Hematopoietic multipotent progenitor cell treated with erythropoietin and hydrocortisone succinate and interleukin-3 and kit ligand, for 17 days (in vitro differentiated cells): Measurements from ENCODE around the gene AKAP8L.
A peak's percentile ranks its signal among the peaks of the same experiment; 100 is the strongest.
"Not testable (repeated sequence)": the region's sequence is repeated elsewhere in the genome, so short reads cannot be mapped to it uniquely, and the experiment has no call there.

Source experiments
- DNase-seq: peaks from one replicate; pipeline ENCODE4 v3.0.0-alpha.2; 2015; ENCODE audit warnings: low spot score

Gene AKAP8L

GRCh38 chr19:15417699-15418098 lies 1.1 kb downstream of the AKAP8L start:
- DNase-seq: peak; percentile 56

GRCh38 chr19:15412832-15413231 lies 6.0 kb downstream of the AKAP8L start:
- DNase-seq: peak; percentile 85

GRCh38 chr19:15411351-15411750 lies 7.4 kb downstream of the AKAP8L start:
- DNase-seq: not testable (repeated sequence)

- peak; percentile 50 for DNase-seq
Observed at GRCh38 chr19:15404780-15405211, 14.0 kb downstream of the AKAP8L start.

GRCh38 chr19:15404097-15404779 lies 14.6 kb downstream of the AKAP8L start:
- DNase-seq: peak; percentile 81

DNA sequence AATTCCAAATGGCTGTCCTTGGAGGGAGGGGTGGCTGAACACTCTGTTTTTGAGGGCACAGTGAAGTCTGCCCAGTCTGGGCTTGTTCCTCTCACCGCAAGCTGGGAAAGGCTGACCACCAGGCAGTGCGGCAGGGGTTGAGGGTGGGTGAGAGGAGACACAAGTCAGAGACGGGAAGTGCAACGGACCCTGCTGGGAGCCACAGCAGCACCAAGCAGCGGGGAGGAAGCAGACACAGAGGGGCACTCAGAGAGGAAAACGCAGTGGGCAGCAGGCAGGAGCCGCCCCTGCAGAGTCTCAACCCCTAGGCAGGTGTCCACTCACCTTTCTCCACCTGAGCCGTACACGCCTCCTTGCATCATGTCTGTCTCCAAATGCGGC lies 15.6 kb downstream of the AKAP8L start:
- DNase-seq: no peak

DNA sequence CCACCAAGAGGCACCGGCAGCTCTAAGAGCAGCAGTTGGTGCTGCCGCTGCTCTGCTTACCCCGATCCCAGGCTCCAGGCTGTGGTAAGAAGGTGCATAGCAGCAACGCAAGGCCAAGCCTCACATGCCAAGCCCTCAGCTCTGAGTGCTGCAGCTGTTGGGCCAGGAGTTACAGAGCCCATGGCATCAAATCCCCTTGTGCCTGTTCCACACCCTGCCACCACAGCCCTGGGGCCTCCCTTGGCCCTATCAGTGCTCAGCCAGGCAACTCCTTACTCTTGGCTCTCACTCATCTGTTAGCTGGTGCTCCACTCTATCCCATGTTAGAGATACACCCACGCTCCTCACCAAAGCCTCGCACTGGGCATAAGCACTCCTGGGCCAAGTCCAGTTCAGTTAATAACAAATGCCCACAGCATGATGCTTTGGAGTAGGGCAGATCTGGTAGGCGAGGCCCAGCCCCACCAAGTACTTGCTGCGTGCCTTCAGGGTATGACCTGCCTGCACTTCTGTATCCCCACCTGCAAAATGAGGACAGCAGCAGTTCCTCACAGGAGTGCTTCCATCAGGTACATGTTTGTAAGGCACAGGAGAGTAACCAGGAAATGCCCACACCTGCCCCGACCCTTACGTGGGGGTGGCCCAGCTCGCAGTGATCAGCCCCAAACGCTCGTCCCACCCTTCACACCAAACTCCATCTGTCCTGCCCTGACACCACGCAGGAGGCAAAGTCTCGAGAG lies 16.2 kb downstream of the AKAP8L start:
- peak; percentile 86 for DNase-seq

DNA sequence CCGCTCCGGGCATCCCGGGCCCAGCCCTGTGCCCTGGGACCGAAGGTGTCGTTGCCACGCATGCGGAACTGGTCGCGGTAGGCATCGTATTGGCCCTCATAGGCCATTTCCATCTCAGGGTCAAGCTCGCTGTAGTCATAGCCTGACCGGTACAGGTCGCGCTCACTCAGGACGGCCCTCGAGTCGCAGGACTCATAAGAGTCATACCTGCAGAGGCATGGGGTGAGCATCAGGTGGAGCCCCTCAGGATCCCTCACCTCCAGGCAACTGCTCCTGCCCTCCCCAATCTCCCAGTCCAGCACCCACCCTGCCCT lies 17.4 kb downstream of the AKAP8L start:
- DNase-seq: no peak

GRCh38 chr19:15400521-15401396 lies 18.0 kb downstream of the AKAP8L start:
- no peak for DNase-seq

GRCh38 chr19:15399635-15400034 lies 19.2 kb downstream of the AKAP8L start:
- DNase-seq: no peak

GRCh38 chr19:15399234-15399515 lies 19.6 kb downstream of the AKAP8L start:
- no peak for DNase-seq

DNA sequence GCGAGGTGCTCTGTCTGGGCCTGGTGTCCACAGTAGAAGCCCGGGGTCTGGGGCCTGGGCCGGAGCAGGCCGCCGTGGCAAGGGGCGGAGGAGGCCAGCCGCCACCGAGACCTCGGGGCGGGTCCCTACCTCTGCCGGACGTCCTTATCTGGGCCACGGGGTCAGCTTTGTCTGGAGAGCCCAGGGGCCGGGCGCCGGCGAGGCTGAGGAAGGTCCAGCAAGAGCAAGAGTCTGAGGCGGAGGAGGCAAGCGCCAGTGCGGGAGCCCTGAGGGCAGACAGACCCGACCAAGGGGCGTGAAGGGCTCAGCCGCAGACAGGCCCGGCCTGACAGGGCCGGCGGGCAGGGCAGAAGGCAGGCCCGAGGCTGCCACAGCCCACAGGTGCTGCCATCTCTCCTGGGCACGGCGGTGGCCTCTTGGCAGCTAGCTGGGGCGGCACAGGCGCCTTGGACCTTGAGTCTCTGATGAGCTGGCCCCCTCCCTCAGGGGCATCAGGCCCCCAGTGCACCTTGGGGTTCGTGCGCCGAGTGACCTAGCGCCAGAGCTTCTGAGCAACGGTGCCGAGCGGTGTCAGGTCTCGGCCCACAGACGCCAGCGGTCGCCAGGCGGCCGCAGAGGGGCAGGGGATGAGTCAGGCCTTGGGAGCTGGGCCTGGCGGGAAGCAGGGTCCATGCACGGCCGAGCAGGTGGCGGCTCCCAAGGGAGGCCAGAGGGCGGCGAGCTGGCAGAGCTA lies 20.1 kb downstream of the AKAP8L start:
- DNase-seq: no peak

DNA sequence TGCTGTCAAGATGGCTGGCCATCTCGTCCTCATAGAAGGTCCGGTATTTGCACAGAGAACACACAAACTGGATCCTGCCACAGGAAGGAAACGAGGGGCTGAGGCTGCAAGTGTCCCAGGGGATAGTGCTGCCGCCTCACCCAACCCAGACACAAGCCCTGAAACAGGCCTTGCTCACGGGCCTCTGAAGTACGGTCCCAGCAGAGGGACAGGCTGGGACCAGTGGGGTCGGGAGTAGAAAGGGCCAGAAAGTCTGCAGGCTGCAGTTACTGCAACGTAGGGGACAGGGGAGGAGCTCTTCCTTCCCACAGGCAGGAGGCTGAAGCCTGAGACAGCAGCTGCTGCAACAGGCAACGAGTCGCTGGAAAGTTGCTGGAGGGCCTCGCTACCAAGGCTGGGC lies 21.0 kb downstream of the AKAP8L start:
- no peak for DNase-seq

DNA sequence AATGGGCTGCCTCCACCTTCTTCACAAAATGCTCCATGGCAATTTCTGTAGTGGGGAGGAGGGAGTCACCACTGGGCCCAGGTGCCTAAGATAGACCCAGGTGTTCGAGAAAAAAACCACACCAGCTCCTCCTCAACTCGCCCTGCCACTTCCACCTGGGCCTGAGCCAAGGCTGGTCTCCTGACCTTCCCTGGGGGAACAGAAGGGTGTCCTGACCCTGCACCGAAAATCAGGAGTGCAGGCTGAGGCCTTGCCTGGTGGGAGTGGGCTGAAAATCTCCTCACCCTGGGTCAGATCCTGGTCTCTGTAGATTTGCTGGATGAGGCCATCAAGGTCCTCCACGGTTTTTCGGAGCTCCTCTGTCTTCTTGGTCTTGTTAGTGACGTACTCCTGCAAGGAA lies 21.6 kb downstream of the AKAP8L start:
- no peak for DNase-seq

DNA sequence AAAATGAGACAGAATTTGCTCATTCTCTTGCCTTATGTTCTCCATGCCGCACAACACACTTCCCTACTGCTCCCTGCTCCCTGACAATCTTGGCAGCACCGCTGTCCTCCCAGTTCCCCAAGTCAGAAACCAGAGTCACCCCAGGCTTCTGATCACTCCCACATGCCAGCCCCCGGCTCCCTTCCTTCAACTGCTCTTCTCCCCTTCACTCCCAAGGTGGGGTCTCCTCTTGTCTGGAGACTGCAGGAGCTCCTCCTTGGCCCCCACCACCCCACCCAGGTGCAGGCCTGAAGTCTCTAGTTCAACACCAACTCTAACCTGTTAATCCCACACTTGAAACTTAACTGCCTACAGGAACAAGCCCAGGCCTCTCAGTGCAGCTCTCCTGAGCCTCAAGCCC lies 22.4 kb downstream of the AKAP8L start:
- DNase-seq: no peak

- DNase-seq: not testable (repeated sequence)
Observed at GRCh38 chr19:15395251-15395650, 23.5 kb downstream of the AKAP8L start.

DNA sequence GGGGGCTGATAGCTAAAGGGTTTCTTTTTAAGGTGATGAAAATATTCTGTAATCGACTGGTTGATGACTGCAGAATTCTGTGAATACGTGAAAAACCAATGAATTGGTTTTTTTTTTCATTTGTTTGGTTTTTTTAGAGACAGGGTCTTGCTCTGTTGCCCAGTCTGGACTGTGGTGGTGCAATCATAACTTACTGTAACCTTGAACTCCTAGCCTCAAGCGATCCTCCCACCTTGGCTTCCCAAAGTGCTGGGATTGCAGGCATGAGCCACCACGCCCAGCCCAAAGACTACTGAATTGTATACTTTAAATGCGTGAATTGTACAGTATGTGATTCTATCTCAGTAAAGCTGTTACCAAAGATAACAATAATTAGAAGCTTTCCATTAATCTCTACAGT lies 24.4 kb downstream of the AKAP8L start:
- DNase-seq: no peak

DNA sequence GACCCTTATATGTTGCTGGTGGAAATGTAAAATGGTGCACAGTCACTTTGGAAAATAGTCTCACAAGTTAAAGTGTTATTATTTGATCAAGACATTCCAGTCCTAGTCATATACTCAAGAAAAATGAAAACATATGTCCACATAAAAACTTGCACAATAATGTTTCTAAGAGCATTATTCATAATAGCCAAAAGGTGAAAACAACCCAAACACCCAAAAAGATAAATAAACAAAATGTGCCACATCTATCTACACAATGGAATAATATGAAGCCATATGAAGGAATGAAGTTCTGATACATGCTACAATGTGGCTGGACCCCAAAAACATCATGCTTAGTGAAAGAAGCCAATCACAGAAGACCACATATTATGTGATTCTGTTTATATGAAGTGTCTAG lies 24.8 kb downstream of the AKAP8L start:
- DNase-seq: no peak

GRCh38 chr19:15390814-15391213 lies 28.0 kb downstream of the AKAP8L start:
- DNase-seq: no peak

GRCh38 chr19:15381864-15382263 lies 36.9 kb downstream of the AKAP8L start:
- DNase-seq: no peak

DNA sequence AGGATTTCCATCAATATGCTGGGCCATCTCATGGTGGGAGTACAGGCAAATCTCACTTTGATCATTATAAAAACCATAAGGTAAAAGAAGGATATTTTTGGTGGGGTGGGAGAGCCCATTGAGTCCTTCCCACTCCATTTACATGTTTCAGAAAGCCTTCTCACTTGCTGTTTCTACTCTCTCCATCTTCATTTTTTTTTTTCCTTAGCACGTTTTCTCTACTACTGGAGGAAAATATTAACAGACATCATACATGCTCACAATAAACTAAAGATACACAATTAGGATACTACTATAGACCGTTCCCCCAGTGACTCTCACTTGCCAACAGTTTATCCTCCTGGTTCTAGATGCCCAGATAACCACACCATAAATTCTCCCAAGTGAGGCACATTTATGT lies 37.4 kb downstream of the AKAP8L start:
- no peak for DNase-seq

DNA sequence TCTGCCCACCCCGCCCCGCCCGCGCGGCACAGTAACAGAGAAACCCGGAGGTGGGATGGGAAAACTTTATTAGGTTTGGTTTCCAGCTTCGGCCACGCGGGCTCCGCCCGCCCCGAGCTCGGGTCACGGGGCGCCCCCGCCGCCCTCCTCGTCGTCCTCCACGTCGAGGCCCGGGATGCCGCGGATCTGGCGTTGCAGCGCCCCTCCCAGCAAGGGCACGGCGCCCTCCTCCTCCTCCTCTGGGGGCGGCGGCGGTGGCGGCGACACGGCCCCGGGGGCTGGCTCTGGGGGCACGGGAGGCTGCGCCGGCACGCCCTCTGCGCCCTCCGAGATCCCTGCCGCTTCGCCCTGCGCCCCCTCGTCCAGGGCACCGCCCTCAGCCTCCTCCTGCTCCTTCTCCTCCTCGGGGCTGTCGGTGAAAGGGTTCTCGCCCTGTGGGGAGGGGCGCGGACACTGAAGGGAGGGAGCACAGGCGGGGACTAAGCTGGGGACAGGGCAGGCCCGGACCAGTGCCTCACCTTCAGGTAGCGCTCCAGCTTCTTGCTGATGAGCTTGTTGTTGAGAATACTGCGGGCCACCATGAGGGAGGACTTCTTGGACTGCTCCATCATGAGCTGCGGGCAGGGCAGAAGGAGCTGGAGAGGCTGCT lies 38.7 kb downstream of the AKAP8L start:
- no peak for DNase-seq
